ENCODE data around the gene KDM4D.
"Not testable (repeated sequence)": the region's sequence is repeated elsewhere in the genome, so short reads cannot be mapped to it uniquely, and the experiment has no call there.

KDM4D gene

DNA sequence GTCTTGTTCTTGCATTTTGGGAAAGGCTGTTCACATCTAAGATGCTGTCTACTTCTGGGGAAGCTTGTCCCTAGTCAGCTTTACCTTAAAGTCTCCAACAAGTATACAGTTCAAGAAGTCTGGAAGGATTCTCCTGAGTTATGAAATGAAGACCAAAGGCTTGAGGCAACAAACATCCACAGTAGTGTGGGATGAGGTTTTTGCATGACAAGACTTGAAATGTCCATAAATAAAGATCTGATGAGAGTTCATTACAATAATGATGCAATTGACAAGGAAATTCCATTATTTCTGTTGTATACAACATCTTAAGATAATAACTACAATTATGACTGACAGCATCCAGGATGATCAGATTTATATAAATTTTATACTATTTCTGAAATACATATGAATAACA, 30.2 kb downstream of the KDM4D start:
- Histone ChIP-seq H3K27me3 (ENCODE audit: control insufficient read depth, insufficient read depth, low read length) (peaks cover 18% of the 10 kb centered on the region), H3K4me2 (ENCODE audit: low read length) (no peak overlapping the region), H3K9me3 (replicated peaks; ENCODE audit: low read length) (no peaks in the 10 kb centered on the region), H3K4me3 (ENCODE audit: low read length) (no peak overlapping the region), H3K36me3 (ENCODE audit: insufficient read depth, low read length) (no peaks in the 10 kb centered on the region), H3K9ac (ENCODE audit: low read depth, low read length) (no peak overlapping the region), H3K4me1 (ENCODE audit: control insufficient read depth, insufficient read depth, low read length) (no peaks in the 10 kb centered on the region)

GRCh38 chr11:95005642-95006041, 32.1 kb downstream of the KDM4D start:
- Histone ChIP-seq H3K27me3 (ENCODE audit: control insufficient read depth, insufficient read depth, low read length) (peaks cover 28% of the 10 kb centered on the region), H3K4me2 (ENCODE audit: low read length) (no peak overlapping the region), H3K9me3 (replicated peaks; ENCODE audit: low read length) (no peaks in the 10 kb centered on the region), H3K4me3 (ENCODE audit: low read length) (no peak overlapping the region), H3K4me1 (ENCODE audit: control insufficient read depth, insufficient read depth, low read length) (no peaks in the 10 kb centered on the region), H3K9ac (ENCODE audit: low read depth, low read length) (no peak overlapping the region), H3K36me3 (ENCODE audit: insufficient read depth, low read length) (no peaks in the 10 kb centered on the region)

DNA sequence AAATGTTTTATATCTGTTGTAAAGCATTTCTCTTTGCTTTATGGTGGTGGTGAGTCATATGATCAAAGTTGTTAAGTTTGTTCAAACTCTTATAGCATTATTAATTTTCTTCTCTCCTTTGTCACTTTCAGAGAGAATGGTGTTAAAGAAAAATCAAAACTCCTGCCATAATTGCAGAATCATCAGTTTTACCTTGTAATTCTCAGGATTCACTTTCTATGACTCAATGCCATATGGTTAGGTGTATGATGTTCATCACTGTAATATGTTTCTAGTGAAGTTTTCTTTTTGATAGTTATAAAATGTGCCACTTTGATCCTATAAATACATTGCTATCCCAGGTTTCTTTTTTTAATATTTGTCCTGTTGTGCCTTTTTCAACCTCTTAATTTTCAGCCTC, 37.9 kb downstream of the KDM4D start:
- no peaks in the 10 kb centered on the region for H3K9me3 ChIP-seq (replicated peaks; ENCODE audit: low read length)
- H3K9ac ChIP-seq (ENCODE audit: low read depth, low read length), result no peak overlapping the region
- no peaks in the 10 kb centered on the region for H3K4me1 ChIP-seq (ENCODE audit: control insufficient read depth, insufficient read depth, low read length)
- no peaks in the 10 kb centered on the region for H3K36me3 ChIP-seq (ENCODE audit: insufficient read depth, low read length)
- H3K4me3 ChIP-seq (ENCODE audit: low read length), result no peak overlapping the region
- H3K4me2 ChIP-seq (ENCODE audit: low read length), result no peak overlapping the region
- H3K27me3 ChIP-seq (ENCODE audit: control insufficient read depth, insufficient read depth, low read length), result peaks cover 36% of the 10 kb centered on the region

DNA sequence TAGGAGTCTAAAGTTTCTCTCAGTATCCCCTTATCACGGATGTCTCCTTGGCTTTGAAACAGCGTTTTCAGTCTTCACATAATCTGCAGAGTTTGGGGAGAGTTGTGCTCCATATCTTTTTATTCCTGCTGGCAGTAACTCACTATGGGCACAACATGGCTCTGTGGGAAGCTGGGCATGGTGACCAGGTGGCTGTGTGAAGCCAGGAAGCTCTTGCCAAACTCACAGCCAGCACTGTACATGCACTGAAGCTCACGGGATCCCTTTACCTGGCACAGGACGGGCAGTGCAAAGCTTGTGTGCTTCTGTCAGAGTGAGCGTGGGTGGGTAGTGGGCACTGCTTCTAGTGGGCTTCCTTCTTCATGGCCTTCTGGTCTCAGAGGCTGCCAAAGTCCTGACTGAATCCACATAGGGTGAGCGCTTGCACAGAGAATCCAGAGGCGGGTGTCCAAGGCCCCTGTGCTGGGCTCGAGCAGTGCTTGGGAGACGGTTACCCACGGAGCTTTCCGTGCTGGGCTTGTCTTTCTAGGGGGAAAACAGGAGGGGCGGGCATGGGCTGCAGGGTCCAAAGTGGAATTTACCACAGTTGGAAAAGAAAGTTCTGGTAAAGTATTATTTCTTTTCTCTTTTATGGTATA, 40.8 kb downstream of the KDM4D start:
- H3K4me1 ChIP-seq (ENCODE audit: control insufficient read depth, insufficient read depth, low read length), result no peaks in the 10 kb centered on the region
- H3K27me3 ChIP-seq (ENCODE audit: control insufficient read depth, insufficient read depth, low read length), result peaks cover 30% of the 10 kb centered on the region
- H3K36me3 ChIP-seq (ENCODE audit: insufficient read depth, low read length), result no peaks in the 10 kb centered on the region
- H3K4me3 ChIP-seq (ENCODE audit: low read length), result no peak overlapping the region
- H3K4me2 ChIP-seq (ENCODE audit: low read length), result no peak overlapping the region
- H3K9ac ChIP-seq (ENCODE audit: low read depth, low read length), result no peak overlapping the region
- no peaks in the 10 kb centered on the region for H3K9me3 ChIP-seq (replicated peaks; ENCODE audit: low read length)

DNA sequence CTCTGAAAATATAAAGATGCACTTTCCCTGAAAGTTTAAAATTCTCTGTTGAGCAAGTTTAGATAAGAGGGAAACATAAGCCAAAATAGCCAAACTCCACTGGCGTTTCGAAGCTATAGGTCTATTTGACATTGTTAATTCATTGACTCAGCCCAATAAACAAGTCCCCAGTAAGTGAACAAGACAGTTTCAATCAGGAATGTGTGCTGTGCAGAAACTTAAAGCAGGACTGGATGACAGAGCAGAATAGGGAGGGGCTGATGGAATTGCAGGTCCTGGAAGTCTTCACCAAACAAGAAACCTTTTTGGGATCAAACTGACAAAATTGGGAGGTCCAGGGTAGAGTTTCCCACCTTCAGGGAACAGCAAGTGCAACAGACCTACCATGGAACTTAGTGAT, 42.6 kb downstream of the KDM4D start:
- Histone ChIP-seq H3K36me3 (ENCODE audit: insufficient read depth, low read length) (no peaks in the 10 kb centered on the region), H3K9ac (ENCODE audit: low read depth, low read length) (no peak overlapping the region), H3K4me3 (ENCODE audit: low read length) (no peak overlapping the region), H3K9me3 (replicated peaks; ENCODE audit: low read length) (no peaks in the 10 kb centered on the region), H3K4me1 (ENCODE audit: control insufficient read depth, insufficient read depth, low read length) (no peaks in the 10 kb centered on the region), H3K4me2 (ENCODE audit: low read length) (no peak overlapping the region), H3K27me3 (ENCODE audit: control insufficient read depth, insufficient read depth, low read length) (peaks cover 18% of the 10 kb centered on the region)

DNA sequence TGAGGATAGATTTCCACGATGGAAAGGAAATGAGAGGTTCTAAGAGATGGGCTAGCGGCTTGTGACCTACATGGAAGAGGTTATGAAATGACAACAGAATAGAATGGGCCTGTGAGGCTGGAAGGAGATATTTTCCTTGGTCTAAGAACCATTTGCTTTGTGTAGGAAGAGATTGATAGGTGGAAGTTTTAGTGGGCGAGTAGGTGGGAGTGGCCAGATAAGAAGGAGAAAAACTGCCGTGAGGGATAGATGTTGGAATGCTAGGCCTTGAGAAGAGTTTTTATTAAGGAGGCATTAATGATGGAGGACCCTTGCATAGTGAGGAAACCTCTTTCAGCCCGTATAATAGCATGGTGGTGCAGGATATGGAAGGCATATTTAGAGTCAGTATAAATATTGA, 48.0 kb downstream of the KDM4D start:
- not testable (repeated sequence) for H3K27me3 ChIP-seq (ENCODE audit: control insufficient read depth, insufficient read depth, low read length); H3K4me3 ChIP-seq (ENCODE audit: low read length); H3K9ac ChIP-seq (ENCODE audit: low read depth, low read length); H3K4me2 ChIP-seq (ENCODE audit: low read length); H3K36me3 ChIP-seq (ENCODE audit: insufficient read depth, low read length); H3K4me1 ChIP-seq (ENCODE audit: control insufficient read depth, insufficient read depth, low read length); H3K9me3 ChIP-seq (replicated peaks; ENCODE audit: low read length)

- no peaks in the 10 kb centered on the region for H3K4me1 ChIP-seq (ENCODE audit: control insufficient read depth, insufficient read depth, low read length)
- H3K4me3 ChIP-seq (ENCODE audit: low read length), result no peak within 1 kb of the TSS
- H3K9me3 ChIP-seq (replicated peaks; ENCODE audit: low read length), result no peaks in the 10 kb centered on the region
- no peaks in the 10 kb centered on the region for H3K36me3 ChIP-seq (ENCODE audit: insufficient read depth, low read length)
- H3K9ac ChIP-seq (ENCODE audit: low read depth, low read length), result no peak within 1 kb of the TSS
- no peak within 1 kb of the TSS for H3K4me2 ChIP-seq (ENCODE audit: low read length)
- no peaks in the 10 kb centered on the region for H3K27me3 ChIP-seq (ENCODE audit: control insufficient read depth, insufficient read depth, low read length)
Measured at GRCh38 chr11:95024958-95025357, 51.4 kb downstream of the KDM4D start, which contains the start of gene KDM4E. Gene KDM4E (plus strand): TSS chr11:95025258. CDS start chr11:95025558, 300 bp downstream.

DNA sequence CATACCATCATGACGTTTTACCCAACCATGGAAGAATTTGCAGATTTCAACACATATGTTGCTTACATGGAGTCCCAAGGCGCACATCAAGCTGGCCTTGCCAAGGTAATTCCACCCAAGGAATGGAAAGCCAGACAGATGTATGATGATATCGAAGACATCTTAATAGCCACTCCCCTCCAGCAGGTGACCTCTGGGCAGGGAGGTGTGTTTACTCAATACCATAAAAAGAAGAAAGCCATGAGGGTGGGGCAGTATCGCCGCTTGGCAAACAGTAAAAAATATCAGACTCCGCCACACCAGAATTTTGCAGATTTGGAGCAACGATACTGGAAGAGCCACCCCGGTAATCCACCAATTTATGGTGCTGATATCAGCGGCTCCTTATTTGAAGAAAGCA, 52.1 kb downstream of the KDM4D start:
- H3K9ac ChIP-seq (ENCODE audit: low read depth, low read length); H3K9me3 ChIP-seq (replicated peaks; ENCODE audit: low read length); H3K27me3 ChIP-seq (ENCODE audit: control insufficient read depth, insufficient read depth, low read length): not testable (repeated sequence)

GRCh38 chr11:95028357-95028756, 54.8 kb downstream of the KDM4D start:
- Histone ChIP-seq H3K36me3 (ENCODE audit: insufficient read depth, low read length) (no peaks in the 10 kb centered on the region), H3K27me3 (ENCODE audit: control insufficient read depth, insufficient read depth, low read length) (peaks cover 18% of the 10 kb centered on the region), H3K4me2 (ENCODE audit: low read length) (no peak overlapping the region), H3K9me3 (replicated peaks; ENCODE audit: low read length) (no peaks in the 10 kb centered on the region), H3K4me3 (ENCODE audit: low read length) (no peak overlapping the region), H3K9ac (ENCODE audit: low read depth, low read length) (no peak overlapping the region), H3K4me1 (ENCODE audit: control insufficient read depth, insufficient read depth, low read length) (no peaks in the 10 kb centered on the region)

More for the DNA sequence above, 52.1 kb downstream of the KDM4D start:
- not testable (repeated sequence) for H3K36me3 ChIP-seq (ENCODE audit: insufficient read depth, low read length); H3K4me2 ChIP-seq (ENCODE audit: low read length); H3K4me1 ChIP-seq (ENCODE audit: control insufficient read depth, insufficient read depth, low read length); H3K4me3 ChIP-seq (ENCODE audit: low read length)

- Histone ChIP-seq H3K36me3 (ENCODE audit: insufficient read depth, low read length) (no peaks in the 10 kb centered on the region), H3K4me3 (ENCODE audit: low read length) (no peak overlapping the region), H3K9ac (ENCODE audit: low read depth, low read length) (no peak overlapping the region), H3K9me3 (replicated peaks; ENCODE audit: low read length) (no peaks in the 10 kb centered on the region), H3K4me1 (ENCODE audit: control insufficient read depth, insufficient read depth, low read length) (no peaks in the 10 kb centered on the region), H3K4me2 (ENCODE audit: low read length) (no peak overlapping the region), H3K27me3 (ENCODE audit: control insufficient read depth, insufficient read depth, low read length) (peaks cover 33% of the 10 kb centered on the region)
Measured at GRCh38 chr11:95033051-95033450, 59.5 kb downstream of the KDM4D start.

DNA sequence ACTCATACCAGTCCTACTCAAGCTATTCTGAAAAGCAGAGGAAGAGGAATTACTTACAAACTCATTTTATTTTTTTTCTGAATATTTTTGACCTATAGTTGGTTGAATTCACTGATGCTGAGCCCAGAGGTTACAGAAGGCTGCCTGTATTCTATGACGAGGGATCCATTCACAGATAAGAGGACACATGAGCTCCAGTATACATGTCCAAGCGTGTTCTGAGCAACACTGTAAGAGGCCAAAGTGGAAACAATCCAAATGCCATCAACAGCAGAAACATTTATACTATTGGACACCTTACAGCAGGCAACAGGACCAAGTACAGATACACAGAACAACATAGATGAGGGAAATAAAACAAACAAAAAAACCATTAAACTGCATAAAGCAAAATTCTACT, 61.8 kb downstream of the KDM4D start:
- H3K4me2 ChIP-seq (ENCODE audit: low read length), result no peak overlapping the region
- peaks cover 34% of the 10 kb centered on the region for H3K27me3 ChIP-seq (ENCODE audit: control insufficient read depth, insufficient read depth, low read length)
- no peak overlapping the region for H3K4me3 ChIP-seq (ENCODE audit: low read length)
- H3K36me3 ChIP-seq (ENCODE audit: insufficient read depth, low read length), result no peaks in the 10 kb centered on the region
- H3K4me1 ChIP-seq (ENCODE audit: control insufficient read depth, insufficient read depth, low read length), result no peaks in the 10 kb centered on the region
- no peak overlapping the region for H3K9ac ChIP-seq (ENCODE audit: low read depth, low read length)
- H3K9me3 ChIP-seq (replicated peaks; ENCODE audit: low read length), result no peaks in the 10 kb centered on the region

GRCh38 chr11:95037356-95038035, 64.0 kb downstream of the KDM4D start:
- H3K9me3 ChIP-seq (replicated peaks; ENCODE audit: low read length); H3K36me3 ChIP-seq (ENCODE audit: insufficient read depth, low read length); H3K4me2 ChIP-seq (ENCODE audit: low read length); H3K4me1 ChIP-seq (ENCODE audit: control insufficient read depth, insufficient read depth, low read length); H3K4me3 ChIP-seq (ENCODE audit: low read length); H3K9ac ChIP-seq (ENCODE audit: low read depth, low read length): not testable (repeated sequence)
- H3K27me3 ChIP-seq (ENCODE audit: control insufficient read depth, insufficient read depth, low read length), result peaks cover 37% of the 10 kb centered on the region

All from skeletal muscle satellite cell (primary cell).